ENCODE results near the gene KCP. TPM values are rescaled to one million over a fixed set of nuclear protein-coding genes. Genes with fewer than 3 reads are reported as not detected.
A peak's percentile ranks its signal among the peaks of the same experiment; 100 is the strongest.

The KCP gene
- total and polyA plus RNA-seq, 2 donors (not counting 1 experiment from before 2014, with no cell fraction given): 2.3 to 3.8 TPM

- Histone ChIP-seq H3K27ac (ENCODE audit: low read length in 2 of 2) (peak overlapping the region; percentile 85 to 92), H3K4me1 (ENCODE audit: control insufficient read depth in 2 of 2, insufficient read depth in 2 of 2, low read length in 2 of 2) (peaks cover 17 to 21% of the 10 kb centered on the region in 2 donors), H4K20me1 (ENCODE audit: control insufficient read depth, insufficient read depth, low read length, poor library complexity, severe bottlenecking) (no peaks in the 10 kb centered on the region), H3K4me3 (ENCODE audit: control extremely low read depth in 1 of 5, extremely low read depth in 1 of 5, insufficient read depth in 1 of 5, low read depth in 2 of 5, low read length in 4 of 5) (no peak overlapping the region), H3K27me3 (replicated peaks in 1 of 4; ENCODE audit: control extremely low read depth in 1 of 4, control insufficient read depth in 3 of 4, insufficient read depth in 4 of 4, low read length in 3 of 4) (no peaks in the 10 kb centered on the region), H3K36me3 (replicated peaks in 1 of 2; ENCODE audit: control extremely low read depth in 1 of 2, control insufficient read depth in 1 of 2, extremely low read depth in 1 of 2, insufficient read depth in 2 of 2, low read length in 1 of 2) (peaks cover 28 to 55% of the 10 kb centered on the region in 2 experiments), H3K79me2 (ENCODE audit: control insufficient read depth, insufficient read depth, low read length) (no peaks in the 10 kb centered on the region), H3K4me2 (replicated peaks; ENCODE audit: low read depth, low read length, poor library complexity, severe bottlenecking) (no peak overlapping the region), H3K9ac (ENCODE audit: low read length) (no peak overlapping the region), H2AFZ (ENCODE audit: insufficient read depth, low read depth, low read length, poor library complexity, severe bottlenecking) (no peak overlapping the region), H3K9me3 (ENCODE audit: control extremely low read depth in 1 of 3, control insufficient read depth in 2 of 3, insufficient read depth in 1 of 3, low read length in 2 of 3) (no peaks in the 10 kb centered on the region)
- ATAC-seq (ENCODE audit: low read depth) (no peak), DNase-seq (no peak)
- Mint-ChIP-seq H3K27me3 (no peaks in the 10 kb centered on the region), H3K4me1 (peaks cover 48% of the 10 kb centered on the region), H3K4me3 (no peak overlapping the region), H3K27ac (peak overlapping the region; percentile 95), H3K9me3 (ENCODE audit: insufficient read depth) (no peaks in the 10 kb centered on the region)
- TF ChIP-seq CTCF (IDR thresholded peaks at IDR 0.05): no peak
- no peak for TF ChIP-seq EZH2 (IDR thresholded peaks at IDR 0.05; ENCODE audit: borderline replicate concordance, insufficient read depth, low read depth, low read length, poor library complexity, severe bottlenecking)
- ChIA-PET POLR2A (interaction anchor here (1.1 to 1.5 kb wide), 2 partner anchors 8 to 16 kb away, joined by 4 to 10 read pairs; no protein-coding TSS in a partner anchor), CTCF (interaction anchor here (1.3 to 4.1 kb wide), 5 partner anchors 13 to 135 kb away, joined by 3 to 26 read pairs (median 3); no protein-coding TSS in a partner anchor)
- intact Hi-C loops (cut with micrococcal nuclease): loop anchor here (1.0 to 2.0 kb wide), 4 partner anchors 7 to 51 kb away; no protein-coding TSS in a partner anchor
Measured at GRCh38 chr7:128955981-128956380, 45.5 kb upstream of the KCP start.
